Astrocyte (in vitro differentiated cells and primary cell): ENCODE data around the gene DOCK6. TPM values are rescaled to one million over a fixed set of nuclear protein-coding genes. Genes with fewer than 3 reads are reported as not detected.

Experiments used
- DNase-seq: peaks from one replicate; pipeline ENCODE4 v3.0.0-alpha.2; 2010; ENCODE audit warnings: low read depth
- FAIRE-seq: peaks from 2 replicates; lab custom pipeline; 2011; peaks lifted over from hg19 to GRCh38; lab: Jason Lieb, UNC
- H2AFZ ChIP-seq: 2 replicates; pipeline ENCODE4 v1.6.0; 2012; ENCODE audit warnings: low read depth, low read length, inconsistent platforms
- H3K27ac ChIP-seq: 2 replicates; pipeline ENCODE4 v1.5.1; 2011; ENCODE audit warnings: low read depth, low read length, inconsistent platforms
- H3K27me3 ChIP-seq: 2 replicates; pipeline ENCODE4 v1.6.0; 2011; ENCODE audit warnings: low read length, inconsistent platforms; ENCODE audit not compliant: insufficient read depth
- H3K36me3 ChIP-seq: 2 replicates; pipeline ENCODE4 v1.5.1; 2011; ENCODE audit warnings: low read length, inconsistent platforms; ENCODE audit not compliant: insufficient read depth
- H3K4me1 ChIP-seq: 2 replicates; pipeline ENCODE4 v1.5.1; 2011; ENCODE audit warnings: low read length, inconsistent platforms; ENCODE audit not compliant: insufficient read depth
- H3K4me2 ChIP-seq: 2 replicates; pipeline ENCODE4 v1.6.0; 2012; ENCODE audit warnings: low read length, inconsistent platforms
- H3K4me3 ChIP-seq: 2 replicates; pipeline ENCODE4 v1.5.1; 2011; ENCODE audit warnings: low read depth, mild to moderate bottlenecking, low read length, inconsistent platforms; ENCODE audit not compliant: insufficient read depth
- H3K79me2 ChIP-seq: 2 replicates; pipeline ENCODE4 v1.6.0; 2012; ENCODE audit warnings: mild to moderate bottlenecking, low read length, inconsistent platforms; ENCODE audit not compliant: insufficient read depth
- H3K9ac ChIP-seq: 2 replicates; pipeline ENCODE4 v1.6.0; 2012; ENCODE audit warnings: mild to moderate bottlenecking, low read length, inconsistent platforms
- H3K9me3 ChIP-seq: 2 replicates; pipeline ENCODE4 v1.5.1; 2012; ENCODE audit warnings: low read depth, mild to moderate bottlenecking, low read length, inconsistent platforms; ENCODE audit not compliant: insufficient read depth
- H4K20me1 ChIP-seq: 2 replicates; pipeline ENCODE4 v1.6.0; 2012; ENCODE audit warnings: low read length, inconsistent platforms; ENCODE audit not compliant: insufficient read depth
- H3K27ac Mint-ChIP-seq: one replicate; pipeline ENCODE4 v1.8.0; 2021; ENCODE audit warnings: mild to moderate bottlenecking, mixed read lengths; ENCODE audit not compliant: unreplicated experiment
- H3K27me3 Mint-ChIP-seq: one replicate; pipeline ENCODE4 v1.8.0; 2021; ENCODE audit warnings: low read depth, mixed read lengths; ENCODE audit not compliant: unreplicated experiment
- H3K36me3 Mint-ChIP-seq: one replicate; pipeline ENCODE4 v1.8.0; 2021; ENCODE audit warnings: low read depth, mixed read lengths; ENCODE audit not compliant: unreplicated experiment
- H3K4me1 Mint-ChIP-seq: one replicate; pipeline ENCODE4 v1.8.0; 2021; ENCODE audit warnings: low read depth, mixed read lengths; ENCODE audit not compliant: unreplicated experiment
- H3K4me3 Mint-ChIP-seq: one replicate; pipeline ENCODE4 v1.8.0; 2021; ENCODE audit warnings: mild to moderate bottlenecking, moderate library complexity, mixed read lengths; ENCODE audit not compliant: unreplicated experiment
- H3K9me3 Mint-ChIP-seq: one replicate; pipeline ENCODE4 v1.8.0; 2021; ENCODE audit warnings: mild to moderate bottlenecking, mixed read lengths; ENCODE audit not compliant: unreplicated experiment
- CTCF ChIP-seq: IDR thresholded peaks from 2 replicates; pipeline ENCODE4 v1.5.1; 2011; ENCODE audit warnings: low read depth, mild to moderate bottlenecking, inconsistent platforms, low read length, moderate library complexity; ENCODE audit not compliant: insufficient read depth
- EZH2 ChIP-seq: IDR thresholded peaks from 2 replicates; pipeline ENCODE4 v1.6.1; 2012; ENCODE audit warnings: mild to moderate bottlenecking, low read length, inconsistent platforms; ENCODE audit not compliant: insufficient read depth
- total RNA-seq: library from RNA; stranded (reverse); gene quantifications from 2 replicates; pipeline ENCODE4 v1.2.1, GENCODE V29; 2021

The DOCK6 gene
- total RNA-seq, 1 donor from 2014 or later = 38.3 TPM

- peak overlapping the region; percentile 18 for H3K27ac Mint-ChIP-seq
- FAIRE-seq = no peak
- H3K4me3 Mint-ChIP-seq = peak overlapping the region; percentile 16
Measured at GRCh38 chr19:11203194-11204075, 58.9 kb downstream of the DOCK6 start.

GRCh38 chr19:11202488-11203193, 59.7 kb downstream of the DOCK6 start:
- Histone ChIP-seq H3K27ac (no peak overlapping the region), H2AFZ (no peak overlapping the region), H3K36me3 (no peaks in the 10 kb centered on the region), H4K20me1 (no peaks in the 10 kb centered on the region), H3K4me2 (peak overlapping the region; percentile 78), H3K9me3 (no peaks in the 10 kb centered on the region), H3K79me2 (no peaks in the 10 kb centered on the region), H3K27me3 (no peaks in the 10 kb centered on the region), H3K4me3 (no peak overlapping the region), H3K9ac (peak overlapping the region; percentile 51), H3K4me1 (peaks cover 17% of the 10 kb centered on the region)
- H3K27ac Mint-ChIP-seq = peak overlapping the region; percentile 41
- no peak for FAIRE-seq
- H3K27me3 Mint-ChIP-seq = no peaks in the 10 kb centered on the region
- peaks cover 8% of the 10 kb centered on the region for H3K36me3 Mint-ChIP-seq
- no peak for DNase-seq
- no peaks in the 10 kb centered on the region for H3K9me3 Mint-ChIP-seq
- H3K4me3 Mint-ChIP-seq = peak overlapping the region; percentile 16
- peaks cover 6% of the 10 kb centered on the region for H3K4me1 Mint-ChIP-seq
- TF ChIP-seq CTCF (no peak), EZH2 (no peak)

More at GRCh38 chr19:11203194-11204075, 58.9 kb downstream of the DOCK6 start:
- Histone ChIP-seq H3K36me3 (no peaks in the 10 kb centered on the region), H3K27me3 (no peaks in the 10 kb centered on the region), H3K4me3 (no peak overlapping the region), H3K4me1 (peaks cover 13% of the 10 kb centered on the region), H3K9me3 (no peaks in the 10 kb centered on the region), H3K79me2 (no peaks in the 10 kb centered on the region), H4K20me1 (no peaks in the 10 kb centered on the region), H3K27ac (peak overlapping the region; percentile 4), H3K9ac (peak overlapping the region; percentile 51), H3K4me2 (peak overlapping the region; percentile 78), H2AFZ (peak overlapping the region; percentile 39)
- H3K36me3 Mint-ChIP-seq = peaks cover 7% of the 10 kb centered on the region
- DNase-seq = peak; percentile 66
- no peaks in the 10 kb centered on the region for H3K27me3 Mint-ChIP-seq
- no peaks in the 10 kb centered on the region for H3K9me3 Mint-ChIP-seq
- H3K4me1 Mint-ChIP-seq = peaks cover 6% of the 10 kb centered on the region
- TF ChIP-seq EZH2 (no peak), CTCF (peak; percentile 51)
